Neural cell (in vitro differentiated cells): ENCODE data around the gene CKAP5. TPM values are rescaled to one million over a fixed set of nuclear protein-coding genes. Genes with fewer than 3 reads are reported as not detected.

Experiments used
- H2AFZ ChIP-seq: fragments of 200-600, 300-800 bp; sonication (generic), shearing (Covaris generic); 2 replicates; pipeline ENCODE4 v1.6.0; 2014; ENCODE audit warnings: low read depth, mild to moderate bottlenecking, antibody characterized with exemption, low read length, moderate library complexity
- H3F3A ChIP-seq: fragments of 200-600 bp; shearing (Covaris generic); 2 replicates; pipeline ENCODE4 v1.6.1; 2016; ENCODE audit warnings: mild to moderate bottlenecking, moderate library complexity, mixed read lengths, antibody characterized with exemption, low read length; ENCODE audit not compliant: insufficient read depth, poor library complexity, severe bottlenecking
- H3K27ac ChIP-seq: fragments of 200-600, 300-800 bp; sonication (generic), shearing (Covaris generic); 2 replicates; pipeline ENCODE4 v1.5.1; 2014; ENCODE audit warnings: mild to moderate bottlenecking, low read length, moderate library complexity
- H3K27me3 ChIP-seq: fragments of 300-800, 200-600 bp; sonication (generic), shearing (Covaris generic); 2 replicates; pipeline ENCODE4 v1.6.0; 2014; ENCODE audit warnings: mild to moderate bottlenecking, low read depth, low read length, moderate library complexity; ENCODE audit not compliant: insufficient read depth
- H3K36me3 ChIP-seq: fragments of 300-800, 200-600 bp; sonication (generic), shearing (Covaris generic); 2 replicates; pipeline ENCODE4 v1.5.1; 2014; ENCODE audit warnings: mild to moderate bottlenecking, antibody characterized with exemption, low read length, moderate library complexity; ENCODE audit not compliant: insufficient read depth
- H3K4me2 ChIP-seq: fragments of 300-800, 200-600 bp; sonication (generic), shearing (Covaris generic); 2 replicates; pipeline ENCODE4 v1.6.0; 2014; ENCODE audit warnings: mild to moderate bottlenecking, low read length
- H3K4me3 ChIP-seq: fragments of 300-800, 200-600 bp; sonication (generic), shearing (Covaris generic); 2 replicates; pipeline ENCODE4 v1.5.1; 2014; ENCODE audit warnings: mild to moderate bottlenecking, low read length, moderate library complexity
- H3K79me2 ChIP-seq: fragments of 200-600 bp; shearing (Covaris generic); replicated peaks from 2 replicates; pipeline ENCODE4 v1.6.0; 2014; ENCODE audit warnings: mild to moderate bottlenecking, low read length, moderate library complexity; ENCODE audit not compliant: insufficient read depth
- H3K9ac ChIP-seq: fragments of 300-800, 200-600 bp; sonication (generic), shearing (Covaris generic); 2 replicates; pipeline ENCODE4 v1.6.1; 2016; ENCODE audit warnings: mild to moderate bottlenecking, low read length, mixed read lengths
- H3K9me2 ChIP-seq: fragments of 200-600 bp; shearing (Covaris generic); 2 replicates; pipeline ENCODE4 v1.6.1; 2016; ENCODE audit warnings: mild to moderate bottlenecking, low read length, mixed read lengths; ENCODE audit not compliant: insufficient read depth
- H3K9me3 ChIP-seq: fragments of 200-600, 300-800 bp; sonication (generic), shearing (Covaris generic); 2 replicates; pipeline ENCODE4 v1.6.1; 2016; ENCODE audit warnings: mild to moderate bottlenecking, mixed run types, low read length, moderate library complexity, mixed read lengths
- H4K20me1 ChIP-seq: fragments of 200-600 bp; shearing (Covaris generic); 2 replicates; pipeline ENCODE4 v1.6.1; 2016; ENCODE audit warnings: mild to moderate bottlenecking, mixed run types; ENCODE audit not compliant: insufficient read depth
- EP300 ChIP-seq: fragments of 450-650 bp; conservative IDR thresholded peaks from 2 replicates; pipeline ENCODE4 v1.6.1; 2014; ENCODE audit warnings: antibody characterized with exemption, mild to moderate bottlenecking, moderate library complexity; ENCODE audit not compliant: poor library complexity, severe bottlenecking
- EZH2 ChIP-seq: fragments of 200-600, 300-800 bp; shearing (Covaris generic), sonication (generic); IDR thresholded peaks from 2 replicates; pipeline ENCODE4 v1.6.1; 2014; ENCODE audit warnings: antibody characterized with exemption, low read length, borderline replicate concordance, mild to moderate bottlenecking; ENCODE audit not compliant: insufficient read depth, poor library complexity, severe bottlenecking
- MXI1 ChIP-seq: fragments of 450-650 bp; conservative IDR thresholded peaks from 2 replicates; pipeline ENCODE4 v1.6.1; 2014; ENCODE audit warnings: antibody characterized with exemption, mild to moderate bottlenecking; ENCODE audit not compliant: poor library complexity, severe bottlenecking
- POLR2AphosphoS5 ChIP-seq: IDR thresholded peaks from 2 replicates; pipeline ENCODE4 v1.6.1; 2012
- RAD21 ChIP-seq: fragments of 450-650 bp; conservative IDR thresholded peaks from 2 replicates; pipeline ENCODE4 v1.6.1; 2014; ENCODE audit warnings: antibody characterized with exemption, mild to moderate bottlenecking, moderate library complexity
- REST ChIP-seq: IDR thresholded peaks from 2 replicates; pipeline ENCODE4 v1.6.1; 2012; ENCODE audit warnings: borderline replicate concordance
- SMC3 ChIP-seq: fragments of 450-650 bp; conservative IDR thresholded peaks from 2 replicates; pipeline ENCODE4 v1.6.1; 2014; ENCODE audit warnings: antibody characterized with exemption, mild to moderate bottlenecking, moderate library complexity; ENCODE audit not compliant: poor library complexity
- TAF1 ChIP-seq: IDR thresholded peaks from 2 replicates; pipeline ENCODE4 v1.6.1; 2012; ENCODE audit warnings: low read depth
- polyA plus RNA-seq: library from polyadenylated mRNA; depleted of rRNA; stranded (reverse); fragments of >200 nt; gene quantifications from 2 replicates; pipeline ENCODE4 v1.2.3, GENCODE V29; 2014
- TF ChIP-seq, protein P1 (sequence below): fragments of 450-650 bp; IDR thresholded peaks from 2 replicates; pipeline ENCODE4 v1.5.1; 2014; ENCODE audit warnings: antibody characterized with exemption, mild to moderate bottlenecking, moderate library complexity; ENCODE audit not compliant: poor library complexity, severe bottlenecking

The CKAP5 gene
- polyA plus RNA-seq, 1 donor from 2014 or later = 90.3 TPM

GRCh38 chr11:46838501-46838900, 7.6 kb downstream of the CKAP5 start (continued):
- TF ChIP-seq REST = no peak
- no peak for TF ChIP-seq TAF1

GRCh38 chr11:46837860-46838259, 8.2 kb downstream of the CKAP5 start:
- H3K36me3 ChIP-seq = no peaks in the 10 kb centered on the region
- no peaks in the 10 kb centered on the region for H3K9me2 ChIP-seq
- H3K27ac ChIP-seq = no peak overlapping the region
- H3K9ac ChIP-seq = no peak overlapping the region
- no peaks in the 10 kb centered on the region for H3K27me3 ChIP-seq
- no peak overlapping the region for H3K4me2 ChIP-seq
- H2AFZ ChIP-seq = no peak overlapping the region
- H4K20me1 ChIP-seq = no peaks in the 10 kb centered on the region
- H3K4me3 ChIP-seq = no peak overlapping the region
- peaks cover 86% of the 10 kb centered on the region for H3K79me2 ChIP-seq
- no peaks in the 10 kb centered on the region for H3F3A ChIP-seq
- no peaks in the 10 kb centered on the region for H3K9me3 ChIP-seq
- no peak for TF ChIP-seq POLR2AphosphoS5
- TF ChIP-seq MXI1 = no peak
- no peak for TF ChIP-seq EZH2
- TF ChIP-seq SMC3 = no peak
- no peak for TF ChIP-seq REST
- TF ChIP-seq EP300 = no peak
- TF ChIP-seq, protein P1, sequence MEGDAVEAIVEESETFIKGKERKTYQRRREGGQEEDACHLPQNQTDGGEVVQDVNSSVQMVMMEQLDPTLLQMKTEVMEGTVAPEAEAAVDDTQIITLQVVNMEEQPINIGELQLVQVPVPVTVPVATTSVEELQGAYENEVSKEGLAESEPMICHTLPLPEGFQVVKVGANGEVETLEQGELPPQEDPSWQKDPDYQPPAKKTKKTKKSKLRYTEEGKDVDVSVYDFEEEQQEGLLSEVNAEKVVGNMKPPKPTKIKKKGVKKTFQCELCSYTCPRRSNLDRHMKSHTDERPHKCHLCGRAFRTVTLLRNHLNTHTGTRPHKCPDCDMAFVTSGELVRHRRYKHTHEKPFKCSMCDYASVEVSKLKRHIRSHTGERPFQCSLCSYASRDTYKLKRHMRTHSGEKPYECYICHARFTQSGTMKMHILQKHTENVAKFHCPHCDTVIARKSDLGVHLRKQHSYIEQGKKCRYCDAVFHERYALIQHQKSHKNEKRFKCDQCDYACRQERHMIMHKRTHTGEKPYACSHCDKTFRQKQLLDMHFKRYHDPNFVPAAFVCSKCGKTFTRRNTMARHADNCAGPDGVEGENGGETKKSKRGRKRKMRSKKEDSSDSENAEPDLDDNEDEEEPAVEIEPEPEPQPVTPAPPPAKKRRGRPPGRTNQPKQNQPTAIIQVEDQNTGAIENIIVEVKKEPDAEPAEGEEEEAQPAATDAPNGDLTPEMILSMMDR = no peak
- no peak for TF ChIP-seq RAD21
- TF ChIP-seq TAF1 = no peak
